GM18502 (cell line): Measurements from ENCODE around the gene EPHA3.
A peak's percentile ranks its signal among the peaks of the same experiment; 100 is the strongest.

Experiments used
- ATAC-seq: cut with Tn5 transposase; IDR thresholded peaks from one replicate; pipeline ENCODE4 v1.9.1; 2021; ENCODE audit warnings: mild to moderate bottlenecking; ENCODE audit not compliant: unreplicated experiment, poor library complexity

EPHA3 gene

DNA sequence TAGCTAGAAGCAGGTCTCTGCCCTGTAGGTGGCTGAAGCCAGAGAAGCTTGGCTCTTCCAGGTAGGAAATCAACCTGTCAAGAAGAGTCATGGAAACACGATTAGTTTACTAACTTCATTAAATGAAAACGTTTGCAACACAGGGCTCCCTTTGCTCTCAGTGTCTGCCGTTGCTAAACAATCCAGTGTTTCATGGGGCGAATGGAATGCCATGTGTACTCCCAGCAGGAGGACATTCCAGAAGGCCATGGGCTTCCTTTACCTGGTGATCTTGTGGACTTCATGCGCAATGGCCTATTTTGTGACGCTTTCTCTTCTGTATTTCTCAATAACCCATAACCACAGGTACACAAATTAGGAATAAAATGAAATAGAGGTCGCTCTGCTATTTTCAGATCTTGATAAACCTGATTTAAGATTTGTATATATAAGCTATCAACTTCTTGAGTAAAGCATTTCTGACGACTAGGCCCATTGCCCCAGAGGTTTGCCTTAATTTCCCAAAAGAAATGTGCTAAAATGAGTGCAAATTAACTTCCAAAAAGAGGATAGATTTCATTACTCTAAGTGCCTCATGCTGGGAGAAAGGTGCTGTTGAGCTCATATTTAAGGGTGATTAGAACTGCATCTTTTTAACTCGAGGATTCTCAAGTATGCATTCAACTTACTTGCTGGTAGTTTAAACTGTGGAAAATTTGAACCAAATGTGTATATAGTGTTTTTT is 171.0 kb downstream of the EPHA3 start:
- ATAC-seq, result no peak

DNA sequence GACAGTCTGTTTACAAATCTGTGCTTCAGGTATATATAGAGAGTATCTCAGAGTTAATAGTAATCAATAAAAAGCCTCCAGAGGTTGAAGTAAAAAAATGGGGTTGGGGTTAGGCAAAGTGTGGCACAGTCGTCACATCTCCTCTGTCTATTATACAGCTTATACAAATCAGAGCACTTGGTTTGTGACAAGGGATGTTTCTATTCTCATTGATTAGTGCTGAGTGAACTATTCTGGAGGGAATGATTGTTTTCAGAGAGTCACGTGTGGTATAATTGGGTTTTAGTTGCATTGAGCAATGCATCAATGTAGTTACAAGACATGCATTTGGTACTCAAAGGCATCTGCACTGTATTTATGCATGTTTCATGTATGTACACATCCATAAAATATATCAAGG is 172.9 kb downstream of the EPHA3 start:
- ATAC-seq, result no peak

DNA sequence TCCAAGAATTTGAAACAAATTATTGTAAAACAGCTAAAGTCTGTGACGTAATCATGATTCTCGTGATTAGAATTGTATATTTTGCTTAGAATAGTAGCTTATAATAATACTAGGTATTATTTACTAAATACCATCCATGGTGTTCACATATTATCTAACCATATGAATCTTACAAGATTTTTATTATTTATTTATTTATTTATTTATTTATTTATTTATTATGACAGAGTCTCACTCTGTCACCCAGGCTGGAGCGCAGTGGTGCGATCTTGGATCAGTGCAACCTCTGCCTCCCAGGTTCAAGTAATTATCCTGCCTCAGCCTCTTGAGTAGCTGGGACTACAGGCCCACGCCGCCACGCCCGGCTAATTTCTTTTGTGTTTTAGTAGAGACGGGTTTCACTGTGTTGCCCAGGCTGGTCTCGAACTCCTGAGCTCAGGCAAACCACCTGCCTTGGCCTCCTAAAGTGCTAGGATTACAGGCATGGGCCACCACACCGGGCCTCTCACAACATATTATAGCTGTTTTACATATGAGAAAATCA is 173.5 kb downstream of the EPHA3 start:
- no peak for ATAC-seq

GRCh38 chr3:89287902-89288508 is 180.6 kb downstream of the EPHA3 start:
- ATAC-seq, result no peak

DNA sequence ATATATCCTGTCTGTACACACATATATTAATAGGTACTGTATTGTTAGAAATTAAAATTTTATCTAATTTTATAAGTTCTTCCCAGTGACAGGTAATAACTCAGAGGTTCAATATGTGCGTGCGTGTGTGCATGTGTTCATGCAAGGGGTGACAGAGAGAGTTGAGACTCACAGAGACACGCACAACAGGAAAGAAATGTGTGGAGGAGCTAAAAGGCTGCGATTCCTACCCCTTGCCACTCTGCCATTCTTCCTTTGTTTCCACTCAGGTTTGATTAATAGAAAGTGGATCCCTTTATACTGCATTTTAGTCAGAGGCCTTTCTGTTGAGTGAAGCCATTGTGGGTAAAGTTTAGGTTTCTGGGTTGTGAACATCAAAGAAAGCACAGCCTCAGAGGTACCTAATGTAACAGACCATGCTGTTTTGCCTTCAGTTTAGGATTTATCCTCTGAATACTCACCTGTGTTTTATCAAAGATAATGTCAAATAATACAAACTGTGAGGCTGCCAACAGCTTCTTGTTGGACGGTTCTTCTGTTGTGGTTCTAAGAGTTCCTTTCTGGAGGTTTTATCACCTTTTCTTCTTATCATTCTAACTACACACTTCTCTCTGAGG is 182.3 kb downstream of the EPHA3 start:
- ATAC-seq, result no peak

DNA sequence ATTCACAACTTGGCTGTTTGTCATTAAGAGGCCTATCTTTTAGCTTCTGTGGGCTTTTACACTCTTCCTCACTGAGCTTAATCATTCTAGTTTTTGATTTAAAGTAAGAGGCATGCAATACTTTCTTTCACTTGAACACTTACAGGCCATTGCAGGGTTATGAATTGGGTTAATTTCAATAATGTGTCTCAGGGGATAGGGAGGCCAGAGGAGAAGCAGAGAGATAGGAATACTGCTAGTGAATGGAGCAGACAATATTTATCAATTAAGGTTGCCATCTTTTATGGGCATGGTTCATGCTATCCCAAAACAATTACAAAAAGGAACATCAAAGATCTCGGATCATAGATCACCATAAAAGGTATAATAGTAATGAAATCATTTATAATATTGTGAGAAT is 189.8 kb downstream of the EPHA3 start:
- no peak for ATAC-seq

- no peak for ATAC-seq
These were observed 193.1 kb downstream of the EPHA3 start for GRCh38 chr3:89300526-89300925.

- no peak for ATAC-seq
These were observed 193.6 kb downstream of the EPHA3 start for GRCh38 chr3:89300981-89301380.

DNA sequence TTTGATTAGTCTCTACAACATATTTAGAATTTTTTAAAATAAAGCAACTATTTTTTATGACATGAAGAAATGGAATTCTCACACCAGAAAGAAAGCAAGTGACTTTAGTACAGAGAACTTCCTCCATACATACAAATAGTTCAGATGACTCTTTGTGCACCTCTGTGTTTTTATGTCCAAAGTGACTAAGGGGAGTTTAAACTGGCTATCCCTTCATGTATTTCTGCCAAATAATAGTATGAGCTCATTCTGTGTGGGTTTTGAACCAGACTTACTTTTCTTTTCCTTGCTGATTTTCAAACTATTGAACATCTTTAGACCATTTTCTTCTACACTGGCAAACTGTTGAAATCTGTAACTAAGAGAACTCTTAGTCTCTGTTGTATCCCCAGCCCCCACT is 196.3 kb downstream of the EPHA3 start:
- no peak for ATAC-seq

DNA sequence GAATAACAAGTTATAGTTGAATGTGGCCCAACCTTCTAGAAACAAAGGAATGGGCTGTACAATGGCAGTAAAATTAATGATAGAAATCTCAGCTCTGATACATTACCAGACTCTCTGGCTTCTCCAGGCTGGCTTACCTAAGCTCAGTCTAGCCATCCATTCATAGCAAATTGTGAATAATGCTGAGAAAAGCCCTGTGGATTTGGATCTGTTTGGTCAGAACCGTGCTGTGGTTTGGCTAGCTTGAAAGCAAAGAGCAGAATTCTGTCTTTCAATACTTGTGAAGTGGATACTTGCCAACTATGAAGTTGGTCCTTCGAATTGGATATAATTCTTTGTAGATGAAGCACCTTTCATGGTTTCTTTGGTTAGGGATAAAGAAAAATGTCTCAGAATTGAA is 199.1 kb downstream of the EPHA3 start:
- no peak for ATAC-seq

DNA sequence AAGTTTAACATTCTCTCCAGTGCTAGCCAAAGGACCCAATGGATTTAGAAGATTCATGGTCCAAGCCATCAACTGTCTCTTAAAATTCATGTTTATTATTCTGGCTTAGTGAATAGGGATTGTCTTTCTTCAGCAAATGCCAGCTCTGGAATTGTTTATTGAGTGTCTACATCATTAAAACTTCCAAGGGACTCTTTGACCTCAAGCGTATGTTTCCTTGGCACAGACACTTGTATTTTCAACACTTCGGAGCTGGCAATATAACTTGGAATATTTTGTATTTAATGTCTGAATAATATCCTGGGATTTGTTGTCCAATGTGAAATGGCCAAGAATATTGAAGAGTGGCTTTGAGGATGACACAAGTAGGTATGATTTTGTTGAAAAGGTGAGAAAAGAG is 204.2 kb downstream of the EPHA3 start:
- ATAC-seq, result no peak

- no peak for ATAC-seq
These were observed 204.7 kb downstream of the EPHA3 start for GRCh38 chr3:89312141-89312540.

- ATAC-seq, result peak; percentile 54
These were observed 207.2 kb downstream of the EPHA3 start for GRCh38 chr3:89314454-89315098.

GRCh38 chr3:89315750-89316470 is 208.5 kb downstream of the EPHA3 start:
- no peak for ATAC-seq

- ATAC-seq, result no peak
These were observed 212.8 kb downstream of the EPHA3 start for GRCh38 chr3:89320186-89320585.

- no peak for ATAC-seq
These were observed 219.6 kb downstream of the EPHA3 start for GRCh38 chr3:89326997-89327396.

DNA sequence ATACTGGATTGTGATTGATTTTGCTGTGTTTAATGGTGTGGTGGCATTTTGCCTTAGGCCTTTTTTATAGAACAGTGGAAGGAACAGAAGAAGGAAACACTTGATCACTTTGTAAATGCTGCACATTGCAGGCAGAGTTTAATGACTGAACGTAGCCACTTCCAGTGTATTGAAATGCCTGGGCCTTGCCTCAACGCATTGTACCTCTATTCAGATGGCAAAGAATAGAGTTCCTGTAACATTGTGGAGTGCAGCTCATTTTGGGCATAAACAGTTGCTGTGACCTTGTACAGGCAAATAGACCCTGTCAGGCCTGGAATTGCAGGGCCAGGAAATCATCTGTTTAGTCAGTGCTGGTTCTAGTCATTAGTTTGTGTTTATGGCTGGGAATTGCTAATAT is 225.0 kb downstream of the EPHA3 start:
- no peak for ATAC-seq

GRCh38 chr3:89332793-89333192 is 225.4 kb downstream of the EPHA3 start:
- ATAC-seq, result no peak

DNA sequence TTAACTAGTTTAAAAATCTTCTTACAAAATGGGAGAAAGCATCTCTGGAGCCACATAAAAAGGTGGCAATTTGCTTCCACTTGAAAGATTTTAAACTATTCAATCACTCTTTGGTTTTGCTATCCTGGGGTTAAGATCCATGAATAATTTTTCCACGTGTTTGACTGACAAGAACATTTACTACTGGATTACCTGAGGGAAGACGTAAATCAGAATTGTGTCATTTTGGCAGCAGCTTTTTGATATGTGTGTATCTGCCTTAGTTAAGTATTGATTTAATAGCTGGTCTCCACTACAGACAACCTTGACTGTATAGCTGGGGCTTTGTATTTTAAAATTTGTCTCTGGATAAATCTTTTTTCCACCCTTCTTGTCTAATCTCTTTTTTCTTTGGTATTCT is 228.3 kb downstream of the EPHA3 start:
- no peak for ATAC-seq

DNA sequence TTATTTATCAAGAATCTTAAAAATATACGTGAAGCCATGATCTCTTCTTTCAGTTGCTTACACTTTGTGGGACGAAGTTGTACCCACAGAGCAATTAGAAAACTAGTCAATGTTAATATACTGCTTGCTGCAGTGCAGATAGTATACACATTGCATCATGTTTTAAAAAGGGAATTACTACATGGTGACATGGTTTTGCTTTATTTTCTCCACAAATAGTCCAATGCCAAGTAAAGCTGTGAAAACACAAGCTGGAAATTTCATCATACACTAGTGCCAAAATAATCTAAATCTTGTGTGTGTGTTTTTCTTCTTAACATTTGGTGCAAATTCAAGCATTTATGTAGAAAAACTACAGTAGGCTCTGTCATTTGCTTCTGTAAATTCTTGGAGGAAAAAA is 233.0 kb downstream of the EPHA3 start:
- ATAC-seq, result no peak
